D721Med (cell line): ENCODE measurements around the gene UBE2Z.

Source experiments
- DNase-seq: peaks from one replicate; pipeline ENCODE4 v3.0.0; 2011; ENCODE audit warnings: low spot score; ENCODE audit not compliant: insufficient read length
- FAIRE-seq: peaks from 2 replicates; lab custom pipeline; 2011; peaks lifted over from hg19 to GRCh38; lab: Jason Lieb, UNC
- TF ChIP-seq, protein P1 (sequence below): IDR thresholded peaks from 2 replicates; pipeline ENCODE4 v1.5.1; 2012; ENCODE audit warnings: mild to moderate bottlenecking, control low read depth; ENCODE audit not compliant: insufficient read depth; ENCODE audit errors: missing control alignments

UBE2Z gene

DNA sequence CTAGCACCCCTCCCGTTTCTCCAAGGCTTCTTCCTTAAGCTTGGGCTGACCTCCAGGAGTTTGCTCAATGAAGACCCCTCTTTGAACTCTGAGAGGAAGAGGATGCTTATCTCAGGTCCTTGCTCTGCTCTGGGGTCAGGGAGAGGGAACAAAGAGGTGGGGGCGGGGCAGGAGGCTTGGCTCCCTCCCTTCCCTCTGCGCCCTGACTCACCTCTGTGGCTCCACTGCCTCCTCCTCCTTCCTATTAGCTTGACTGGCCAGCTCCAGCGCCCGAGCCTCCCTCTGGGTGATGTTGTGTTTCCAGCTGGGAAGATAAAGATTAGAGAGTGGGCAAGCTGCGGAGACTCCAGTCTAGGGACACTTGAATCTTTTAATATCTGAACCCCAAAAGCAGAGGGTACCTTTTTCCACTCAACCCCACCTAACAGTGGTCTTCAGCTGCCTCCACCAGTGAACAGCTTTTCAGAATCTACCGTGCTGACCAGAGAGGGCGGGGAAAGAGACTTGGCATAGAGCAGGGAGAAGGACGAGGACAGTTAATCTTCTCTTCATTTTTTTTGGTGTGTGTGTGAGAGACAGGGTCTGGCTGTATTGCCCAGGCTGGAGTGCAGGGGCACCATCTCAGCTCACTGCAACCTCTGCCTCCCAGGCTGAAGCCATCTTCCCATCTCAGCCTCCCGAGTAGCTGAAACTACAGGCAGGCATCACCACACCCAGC lies 53.5 kb downstream of the UBE2Z start:
- FAIRE-seq (no peak), DNase-seq (no peak)
- TF ChIP-seq, protein P1, sequence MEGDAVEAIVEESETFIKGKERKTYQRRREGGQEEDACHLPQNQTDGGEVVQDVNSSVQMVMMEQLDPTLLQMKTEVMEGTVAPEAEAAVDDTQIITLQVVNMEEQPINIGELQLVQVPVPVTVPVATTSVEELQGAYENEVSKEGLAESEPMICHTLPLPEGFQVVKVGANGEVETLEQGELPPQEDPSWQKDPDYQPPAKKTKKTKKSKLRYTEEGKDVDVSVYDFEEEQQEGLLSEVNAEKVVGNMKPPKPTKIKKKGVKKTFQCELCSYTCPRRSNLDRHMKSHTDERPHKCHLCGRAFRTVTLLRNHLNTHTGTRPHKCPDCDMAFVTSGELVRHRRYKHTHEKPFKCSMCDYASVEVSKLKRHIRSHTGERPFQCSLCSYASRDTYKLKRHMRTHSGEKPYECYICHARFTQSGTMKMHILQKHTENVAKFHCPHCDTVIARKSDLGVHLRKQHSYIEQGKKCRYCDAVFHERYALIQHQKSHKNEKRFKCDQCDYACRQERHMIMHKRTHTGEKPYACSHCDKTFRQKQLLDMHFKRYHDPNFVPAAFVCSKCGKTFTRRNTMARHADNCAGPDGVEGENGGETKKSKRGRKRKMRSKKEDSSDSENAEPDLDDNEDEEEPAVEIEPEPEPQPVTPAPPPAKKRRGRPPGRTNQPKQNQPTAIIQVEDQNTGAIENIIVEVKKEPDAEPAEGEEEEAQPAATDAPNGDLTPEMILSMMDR = no peak

DNA sequence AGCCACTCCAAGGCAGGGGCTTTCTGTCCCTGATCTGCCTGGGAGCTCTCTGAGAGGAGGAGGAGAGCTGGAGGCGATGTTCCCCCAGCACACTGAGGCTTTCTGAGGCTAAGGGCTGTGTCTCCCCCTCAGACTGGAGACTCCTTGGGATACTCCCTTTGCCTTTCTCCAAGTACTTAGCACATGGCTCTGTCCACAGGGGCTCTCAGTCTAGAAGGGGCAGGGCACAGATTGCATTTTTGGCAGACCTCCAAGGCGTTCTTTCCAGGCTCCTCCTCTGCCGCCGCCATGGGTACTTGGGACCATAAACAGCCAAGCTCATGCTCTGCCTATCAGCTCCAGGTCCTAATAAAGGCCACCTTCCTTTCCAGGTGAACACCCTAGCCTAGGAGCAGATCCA lies 62.0 kb downstream of the UBE2Z start:
- DNase-seq (no peak), FAIRE-seq (no peak)

DNA sequence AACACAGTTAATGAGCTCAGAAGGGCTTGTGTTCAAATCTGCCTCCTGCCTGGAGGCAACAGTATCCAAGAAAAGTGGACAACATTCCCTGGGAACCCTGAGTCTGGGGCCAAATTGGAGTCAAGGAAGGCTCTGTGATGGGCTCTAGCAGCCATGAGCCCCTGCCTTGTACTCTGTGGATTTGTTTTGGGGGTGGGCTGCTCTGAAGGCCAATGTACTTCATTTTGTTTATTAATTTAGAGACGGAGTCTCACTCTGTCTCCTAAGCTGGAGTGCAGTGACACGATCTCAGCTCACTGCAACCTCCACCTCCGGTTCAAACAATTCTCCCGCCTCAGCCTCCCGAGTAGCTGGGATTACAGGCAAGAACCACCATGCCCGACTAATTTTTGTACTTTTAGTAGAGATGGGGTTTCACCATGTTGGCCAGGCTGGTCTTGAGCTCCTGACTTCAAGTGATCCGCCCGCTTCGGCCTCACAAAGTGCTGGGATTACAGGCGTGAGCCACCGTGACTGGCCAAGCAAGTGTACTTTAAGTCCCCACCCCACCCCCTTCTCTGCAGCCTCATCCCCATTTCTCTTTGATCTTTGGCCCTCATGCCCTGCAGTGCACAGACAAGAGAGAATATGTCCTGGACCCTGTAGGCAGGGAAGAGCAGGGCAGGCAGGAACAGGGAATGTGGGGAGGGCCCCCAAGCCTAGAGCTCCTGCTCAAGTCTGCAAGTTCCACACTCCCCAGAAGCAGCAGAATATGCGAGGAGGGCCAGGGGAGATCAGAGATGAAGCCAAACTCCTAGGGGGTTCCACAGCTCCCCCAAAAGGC lies 62.9 kb downstream of the UBE2Z start:
- FAIRE-seq (no peak), DNase-seq (no peak)
- TF ChIP-seq, protein P1 = no peak

More for the DNA sequence above, 62.0 kb downstream of the UBE2Z start:
- TF ChIP-seq, protein P1 = no peak

DNA sequence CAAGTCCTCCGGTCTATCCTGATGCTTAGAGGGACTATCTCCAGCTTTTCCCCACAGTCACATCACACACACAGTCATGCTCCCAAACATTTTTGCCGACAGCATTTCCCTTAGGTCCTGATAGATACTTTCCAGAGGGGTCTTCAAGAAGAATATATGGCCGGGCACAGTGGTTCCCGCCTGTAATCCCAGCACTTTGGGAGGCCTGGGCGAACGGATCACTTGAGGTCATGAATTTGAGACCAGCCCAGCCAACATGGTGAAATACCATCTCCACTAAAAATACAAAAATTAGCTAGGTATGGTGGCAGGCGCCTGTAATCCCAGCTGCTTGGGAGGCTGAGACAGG lies 64.5 kb downstream of the UBE2Z start:
- TF ChIP-seq, protein P1 = no peak
- FAIRE-seq = no peak

DNA sequence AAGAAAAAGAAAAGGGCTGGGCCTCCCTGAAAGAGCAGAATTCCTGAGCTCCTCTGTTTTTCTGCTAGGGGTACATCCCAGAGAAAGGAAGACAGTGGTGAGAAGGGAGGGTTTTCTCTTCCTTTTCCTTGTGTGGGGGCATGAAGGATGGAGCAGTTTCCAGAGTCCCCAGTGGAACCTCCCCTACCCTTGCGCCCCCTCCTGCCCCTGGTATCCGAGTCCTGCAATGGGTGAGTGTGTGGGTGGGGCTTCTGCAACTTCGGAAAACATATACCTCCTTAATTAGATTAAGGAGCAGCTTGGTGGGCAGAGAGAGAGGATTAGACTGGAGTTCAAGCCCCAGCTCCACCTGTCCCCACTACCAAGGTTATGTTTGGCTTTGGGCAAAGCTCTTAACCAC lies 65.6 kb downstream of the UBE2Z start:
- TF ChIP-seq, protein P1 = no peak
- DNase-seq (peak; percentile 47), FAIRE-seq (no peak)

More for the DNA sequence above, 64.5 kb downstream of the UBE2Z start:
- DNase-seq = no peak
